Measurements from ENCODE around the gene PCMTD2. TPM values are rescaled to one million over a fixed set of nuclear protein-coding genes. Genes with fewer than 3 reads are reported as not detected.

The PCMTD2 gene
- total RNA-seq, 4 donors from 2014 or later, result 51.3 to 96.9 (median 75.4) TPM

- peaks cover 12 to 26% of the 10 kb centered on the region in 2 donors for H3K4me1 ChIP-seq
- H3K36me3 ChIP-seq, result no peaks in the 10 kb centered on the region
- no peak overlapping the region for H3K27ac ChIP-seq
- intact Hi-C loops (cut with DNase I; ENCODE audit: low total_unique reads) (no loop called here), in situ Hi-C loops (cut with MboI; ENCODE audit: low sequenced_read_pairs in 4 of 4) (no loop called here)
- no peaks in the 10 kb centered on the region for H3K9me3 ChIP-seq
- DNase-seq (no peak), ATAC-seq (no peak)
- H3K27me3 ChIP-seq, result no peaks in the 10 kb centered on the region
- no peak overlapping the region for H3K4me3 ChIP-seq
- TF ChIP-seq CTCF (IDR thresholded peaks at IDR 0.05 in 4 of 5, conservative IDR thresholded peaks at IDR 0.05 in 1 of 5) (no peak), POLR2A (IDR thresholded peaks at IDR 0.05) (no peak)
Measured at GRCh38 chr20:64214952-64215351, 40.6 kb upstream of the PCMTD2 start.

GRCh38 chr20:64216036-64216435, 39.5 kb upstream of the PCMTD2 start:
- TF ChIP-seq CTCF (IDR thresholded peaks at IDR 0.05 in 4 of 5, conservative IDR thresholded peaks at IDR 0.05 in 1 of 5), result no peak
- no peak for TF ChIP-seq POLR2A (IDR thresholded peaks at IDR 0.05)
- no peaks in the 10 kb centered on the region for H3K36me3 ChIP-seq
- DNase-seq (no peak), ATAC-seq (no peak)
- no peak overlapping the region for H3K4me3 ChIP-seq
- peaks cover 12 to 26% of the 10 kb centered on the region in 2 donors for H3K4me1 ChIP-seq
- H3K9me3 ChIP-seq, result no peaks in the 10 kb centered on the region
- H3K27me3 ChIP-seq, result no peaks in the 10 kb centered on the region
- no peak overlapping the region for H3K27ac ChIP-seq
- in situ Hi-C loops (cut with MboI; ENCODE audit: low sequenced_read_pairs in 4 of 4), result no loop called here
- intact Hi-C loops (cut with DNase I; ENCODE audit: low total_unique reads), result no loop called here

- ATAC-seq (no peak), DNase-seq (no peak)
- H3K36me3 ChIP-seq, result no peaks in the 10 kb centered on the region
- TF ChIP-seq CTCF (IDR thresholded peaks at IDR 0.05 in 4 of 5, conservative IDR thresholded peaks at IDR 0.05 in 1 of 5) (no peak), POLR2A (IDR thresholded peaks at IDR 0.05) (no peak)
- in situ Hi-C loops (cut with MboI; ENCODE audit: low sequenced_read_pairs in 4 of 4) (no loop called here), intact Hi-C loops (cut with DNase I; ENCODE audit: low total_unique reads) (no loop called here)
- no peak overlapping the region for H3K27ac ChIP-seq
- peaks cover 12 to 26% of the 10 kb centered on the region in 2 donors for H3K4me1 ChIP-seq
- H3K4me3 ChIP-seq, result no peak overlapping the region
- no peaks in the 10 kb centered on the region for H3K27me3 ChIP-seq
- H3K9me3 ChIP-seq, result no peaks in the 10 kb centered on the region
Measured at GRCh38 chr20:64216910-64217309, 38.6 kb upstream of the PCMTD2 start.

GRCh38 chr20:64217539-64218221, 37.9 kb upstream of the PCMTD2 start:
- in situ Hi-C loops (cut with MboI; ENCODE audit: low sequenced_read_pairs in 4 of 4), result no loop called here
- peaks cover 20 to 23% of the 10 kb centered on the region in 2 donors for H3K4me1 ChIP-seq
- no peak for ATAC-seq
- no peak for DNase-seq
- intact Hi-C loops (cut with DNase I; ENCODE audit: low total_unique reads), result no loop called here
- no peaks in the 10 kb centered on the region for H3K36me3 ChIP-seq
- TF ChIP-seq POLR2A (IDR thresholded peaks at IDR 0.05), result no peak
- no peaks in the 10 kb centered on the region for H3K9me3 ChIP-seq
- no peak overlapping the region for H3K4me3 ChIP-seq
- H3K27ac ChIP-seq, result no peak overlapping the region
- H3K27me3 ChIP-seq, result no peaks in the 10 kb centered on the region

GRCh38 chr20:64219202-64219601, 36.3 kb upstream of the PCMTD2 start:
- H3K4me3 ChIP-seq, result no peak overlapping the region
- ATAC-seq (no peak), DNase-seq (no peak)
- no peak overlapping the region for H3K27ac ChIP-seq
- TF ChIP-seq POLR2A (IDR thresholded peaks at IDR 0.05) (no peak), CTCF (IDR thresholded peaks at IDR 0.05 in 4 of 5, conservative IDR thresholded peaks at IDR 0.05 in 1 of 5) (no peak)
- H3K27me3 ChIP-seq, result no peaks in the 10 kb centered on the region
- in situ Hi-C loops (cut with MboI; ENCODE audit: low sequenced_read_pairs in 4 of 4) (no loop called here), intact Hi-C loops (cut with DNase I; ENCODE audit: low total_unique reads) (no loop called here)
- no peaks in the 10 kb centered on the region for H3K9me3 ChIP-seq
- H3K36me3 ChIP-seq, result no peaks in the 10 kb centered on the region
- H3K4me1 ChIP-seq, result peaks cover 21 to 23% of the 10 kb centered on the region in 2 donors
